Skeletal muscle tissue (tissue), 4 donors: ENCODE measurements around the gene LSM14B. TPM values are rescaled to one million over a fixed set of nuclear protein-coding genes. Genes with fewer than 3 reads are reported as not detected.

Experiments used
- H3K27ac ChIP-seq: one replicate; pipeline ENCODE4 v1.7.0; 2013; ENCODE audit warnings: mild to moderate bottlenecking, low read depth, low read length, inconsistent platforms
- H3K27me3 ChIP-seq, 3 donors: one replicate each; pipeline ENCODE4 v1.7.0; 2013; ENCODE audit warnings: low read length in 3 of 3; ENCODE audit not compliant: control insufficient read depth in 3 of 3, insufficient read depth in 3 of 3
- H3K36me3 ChIP-seq, 3 donors: one replicate each; pipeline ENCODE4 v1.7.0; 2013; ENCODE audit warnings: low read length in 3 of 3; ENCODE audit not compliant: control insufficient read depth in 3 of 3, insufficient read depth in 3 of 3
- H3K4me1 ChIP-seq, 3 donors: one replicate each; pipeline ENCODE4 v1.7.0; 2013; ENCODE audit warnings: low read length in 3 of 3, mild to moderate bottlenecking in 3 of 3; ENCODE audit not compliant: control insufficient read depth in 3 of 3, insufficient read depth in 3 of 3
- H3K4me3 ChIP-seq, 3 donors: one replicate each; pipeline ENCODE4 v1.7.0; 2013; ENCODE audit warnings: low read length in 3 of 3
- H3K9ac ChIP-seq, 3 donors: one replicate each; pipeline ENCODE4 v1.7.0; 2013; ENCODE audit warnings: low read length in 3 of 3, mild to moderate bottlenecking in 3 of 3, moderate library complexity in 2 of 3, low read depth in 1 of 3
- H3K9me3 ChIP-seq, 3 donors: one replicate each; pipeline ENCODE4 v1.7.0; 2013; ENCODE audit warnings: low read length in 3 of 3; ENCODE audit not compliant: control insufficient read depth in 3 of 3
- total RNA-seq: library from RNA; depleted of rRNA; stranded (reverse); fragments of >200 nt; gene quantifications from one replicate; pipeline ENCODE4 v1.2.3, GENCODE V29; 2014
- donor health status: Osteomylitis.

The LSM14B gene
- total RNA-seq, 1 donor from 2014 or later: 53.8 TPM

- Histone ChIP-seq H3K27ac (no peak overlapping the region), H3K9me3 (no peaks in the 10 kb centered on the region), H3K4me3 (no peak overlapping the region), H3K36me3 (peaks cover 39 to 49% (median 40%) of the 10 kb centered on the region in 3 donors), H3K9ac (no peak overlapping the region), H3K4me1 (peaks cover 0 to 3% (median 0%) of the 10 kb centered on the region in 3 donors), H3K27me3 (no peaks in the 10 kb centered on the region)
Measured at GRCh38 chr20:62167474-62167873, 45.2 kb downstream of the LSM14B start.

GRCh38 chr20:62168061-62168460 lies 45.8 kb downstream of the LSM14B start:
- Histone ChIP-seq H3K9ac (no peak overlapping the region), H3K27me3 (no peaks in the 10 kb centered on the region), H3K4me1 (peaks cover 0 to 3% (median 0%) of the 10 kb centered on the region in 3 donors), H3K36me3 (peaks cover 33 to 43% (median 34%) of the 10 kb centered on the region in 3 donors), H3K27ac (no peak overlapping the region), H3K9me3 (no peaks in the 10 kb centered on the region), H3K4me3 (no peak overlapping the region)

GRCh38 chr20:62168890-62169435 lies 46.7 kb downstream of the LSM14B start:
- Histone ChIP-seq H3K9me3 (no peaks in the 10 kb centered on the region), H3K36me3 (peaks cover 30 to 39% (median 31%) of the 10 kb centered on the region in 3 donors), H3K4me1 (peaks cover 0 to 3% (median 0%) of the 10 kb centered on the region in 3 donors), H3K9ac (no peak overlapping the region), H3K27me3 (no peaks in the 10 kb centered on the region), H3K4me3 (no peak overlapping the region), H3K27ac (no peak overlapping the region)

- H3K9me3 ChIP-seq: no peaks in the 10 kb centered on the region
- no peak overlapping the region for H3K4me3 ChIP-seq
- H3K9ac ChIP-seq: no peak overlapping the region
- no peaks in the 10 kb centered on the region for H3K27me3 ChIP-seq
- H3K36me3 ChIP-seq: peaks cover 23 to 30% (median 25%) of the 10 kb centered on the region in 3 donors
- peaks cover 0 to 3% (median 0%) of the 10 kb centered on the region in 3 donors for H3K4me1 ChIP-seq
- no peak overlapping the region for H3K27ac ChIP-seq
Measured at GRCh38 chr20:62170536-62170935, 48.3 kb downstream of the LSM14B start.

GRCh38 chr20:62171245-62171644 lies 49.0 kb downstream of the LSM14B start:
- no peaks in the 10 kb centered on the region for H3K27me3 ChIP-seq
- H3K36me3 ChIP-seq: peaks cover 21 to 25% (median 24%) of the 10 kb centered on the region in 3 donors
- H3K27ac ChIP-seq: no peak overlapping the region
- H3K4me1 ChIP-seq: peaks cover 0 to 3% (median 0%) of the 10 kb centered on the region in 3 donors
- H3K4me3 ChIP-seq: no peak overlapping the region
- no peak overlapping the region for H3K9ac ChIP-seq
- H3K9me3 ChIP-seq: no peaks in the 10 kb centered on the region

GRCh38 chr20:62172666-62173065 lies 50.4 kb downstream of the LSM14B start:
- Histone ChIP-seq H3K27me3 (no peaks in the 10 kb centered on the region), H3K27ac (no peak overlapping the region), H3K9me3 (no peaks in the 10 kb centered on the region), H3K36me3 (peaks cover 19 to 31% (median 24%) of the 10 kb centered on the region in 3 donors), H3K9ac (no peak overlapping the region), H3K4me3 (no peak overlapping the region), H3K4me1 (peaks cover 0 to under 1% (median 0%) of the 10 kb centered on the region in 3 donors)

- H3K36me3 ChIP-seq: peaks cover 18 to 27% (median 21%) of the 10 kb centered on the region in 3 donors
- H3K27ac ChIP-seq: no peak overlapping the region
- H3K9me3 ChIP-seq: no peaks in the 10 kb centered on the region
- H3K9ac ChIP-seq: no peak overlapping the region
- no peaks in the 10 kb centered on the region for H3K4me1 ChIP-seq
- H3K4me3 ChIP-seq: no peak overlapping the region
- no peaks in the 10 kb centered on the region for H3K27me3 ChIP-seq
Measured at GRCh38 chr20:62174021-62174804, 51.9 kb downstream of the LSM14B start.

GRCh38 chr20:62174870-62175624 lies 52.8 kb downstream of the LSM14B start:
- Histone ChIP-seq H3K4me3 (no peak overlapping the region), H3K36me3 (peaks cover 20 to 29% (median 21%) of the 10 kb centered on the region in 3 donors), H3K27me3 (no peaks in the 10 kb centered on the region)

GRCh38 chr20:62175711-62176110 lies 53.4 kb downstream of the LSM14B start:
- Histone ChIP-seq H3K27ac (no peak overlapping the region), H3K4me1 (no peaks in the 10 kb centered on the region), H3K27me3 (no peaks in the 10 kb centered on the region), H3K36me3 (peaks cover 20 to 29% (median 21%) of the 10 kb centered on the region in 3 donors), H3K9ac (no peak overlapping the region), H3K9me3 (no peaks in the 10 kb centered on the region), H3K4me3 (no peak overlapping the region)

More at GRCh38 chr20:62174870-62175624, 52.8 kb downstream of the LSM14B start:
- no peaks in the 10 kb centered on the region for H3K4me1 ChIP-seq
- no peak overlapping the region for H3K9ac ChIP-seq
- H3K27ac ChIP-seq: no peak overlapping the region
- no peaks in the 10 kb centered on the region for H3K9me3 ChIP-seq
